GM20000 (cell line): ENCODE results near the gene PTPRE.

Experiments used
- DNase-seq: peaks from one replicate; pipeline ENCODE4 v3.0.0; 2012; ENCODE audit warnings: low spot score
- TF ChIP-seq, protein P1 (sequence below): IDR thresholded peaks from 2 replicates; pipeline ENCODE4 v1.5.1; 2012; ENCODE audit warnings: mild to moderate bottlenecking, control low read depth; ENCODE audit errors: extremely low read depth, missing control alignments

PTPRE gene

DNA sequence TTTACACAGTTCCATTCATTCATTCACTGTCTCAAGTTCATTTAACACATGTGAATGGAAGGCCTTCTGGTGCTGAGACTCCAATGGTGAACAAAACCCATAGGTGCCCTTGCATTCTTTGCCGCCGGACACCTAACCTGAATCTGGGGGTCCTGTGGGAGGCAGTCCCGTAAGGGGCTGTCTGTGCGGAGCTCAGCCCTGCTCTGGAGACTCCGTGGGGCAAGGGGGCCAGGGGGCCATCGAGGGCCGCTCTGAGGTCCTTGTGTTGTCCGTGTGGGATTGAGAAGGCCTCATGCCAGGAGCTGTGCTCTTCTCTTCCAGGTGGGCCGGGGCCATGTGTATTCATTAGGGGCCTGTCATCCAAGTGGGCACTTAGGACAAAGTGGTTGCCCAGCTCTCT, 15.3 kb downstream of the PTPRE start:
- TF ChIP-seq, protein P1, sequence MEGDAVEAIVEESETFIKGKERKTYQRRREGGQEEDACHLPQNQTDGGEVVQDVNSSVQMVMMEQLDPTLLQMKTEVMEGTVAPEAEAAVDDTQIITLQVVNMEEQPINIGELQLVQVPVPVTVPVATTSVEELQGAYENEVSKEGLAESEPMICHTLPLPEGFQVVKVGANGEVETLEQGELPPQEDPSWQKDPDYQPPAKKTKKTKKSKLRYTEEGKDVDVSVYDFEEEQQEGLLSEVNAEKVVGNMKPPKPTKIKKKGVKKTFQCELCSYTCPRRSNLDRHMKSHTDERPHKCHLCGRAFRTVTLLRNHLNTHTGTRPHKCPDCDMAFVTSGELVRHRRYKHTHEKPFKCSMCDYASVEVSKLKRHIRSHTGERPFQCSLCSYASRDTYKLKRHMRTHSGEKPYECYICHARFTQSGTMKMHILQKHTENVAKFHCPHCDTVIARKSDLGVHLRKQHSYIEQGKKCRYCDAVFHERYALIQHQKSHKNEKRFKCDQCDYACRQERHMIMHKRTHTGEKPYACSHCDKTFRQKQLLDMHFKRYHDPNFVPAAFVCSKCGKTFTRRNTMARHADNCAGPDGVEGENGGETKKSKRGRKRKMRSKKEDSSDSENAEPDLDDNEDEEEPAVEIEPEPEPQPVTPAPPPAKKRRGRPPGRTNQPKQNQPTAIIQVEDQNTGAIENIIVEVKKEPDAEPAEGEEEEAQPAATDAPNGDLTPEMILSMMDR = no peak
- no peak for DNase-seq

DNA sequence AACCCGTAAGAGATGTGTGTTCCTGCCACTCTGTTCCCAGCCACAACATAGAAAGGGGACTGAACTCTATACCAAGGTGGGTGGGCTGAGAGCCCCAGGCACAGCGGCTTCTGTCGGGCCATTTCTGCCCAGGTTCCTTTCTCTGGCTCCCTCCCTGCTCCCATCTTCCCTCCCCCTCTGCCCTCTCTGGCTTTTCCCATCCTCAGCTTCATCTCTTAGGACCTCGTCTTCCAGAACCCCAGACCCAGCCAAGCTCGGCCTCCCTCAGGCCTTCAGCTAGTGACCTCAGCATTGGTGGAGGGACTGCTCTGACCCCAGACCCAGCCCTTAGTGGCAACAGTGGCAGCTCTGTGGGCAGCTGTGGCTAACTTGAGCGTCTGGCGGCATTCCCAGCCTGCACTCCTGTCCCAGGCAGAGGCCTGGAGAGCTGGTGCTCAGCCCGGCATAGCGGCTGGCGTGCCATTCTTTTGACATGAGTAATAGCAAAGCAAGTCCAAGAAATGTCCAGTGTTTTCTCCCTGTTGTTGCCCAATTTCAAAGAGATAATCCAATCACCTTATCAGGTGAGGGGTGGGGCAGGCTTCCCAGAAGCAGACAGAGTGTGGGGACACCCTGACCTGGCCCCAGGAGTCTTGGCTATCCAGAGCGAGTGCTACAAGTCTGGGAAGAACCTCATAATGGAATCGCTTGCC, 15.9 kb downstream of the PTPRE start:
- no peak for DNase-seq
- TF ChIP-seq, protein P1 = no peak

DNA sequence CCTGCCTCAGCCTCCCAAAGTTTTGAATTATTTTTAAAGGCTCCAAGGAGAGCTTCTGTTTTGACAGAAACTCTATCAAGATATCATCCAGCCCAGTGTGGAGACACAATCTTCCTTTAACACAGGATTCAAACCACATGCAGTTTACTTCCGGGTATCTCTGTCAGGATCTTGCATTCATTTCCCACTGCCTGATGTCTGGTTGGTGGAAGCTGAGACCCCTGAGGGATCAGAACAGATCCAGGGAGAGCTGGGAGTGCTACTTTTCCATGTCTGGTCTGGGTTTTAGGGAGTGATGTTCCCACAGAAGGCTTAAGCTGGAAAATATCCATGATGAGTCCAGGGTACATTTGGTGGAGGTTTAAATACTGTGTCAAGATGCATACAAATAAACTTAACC, 16.7 kb downstream of the PTPRE start:
- TF ChIP-seq, protein P1 = no peak
- no peak for DNase-seq

DNA sequence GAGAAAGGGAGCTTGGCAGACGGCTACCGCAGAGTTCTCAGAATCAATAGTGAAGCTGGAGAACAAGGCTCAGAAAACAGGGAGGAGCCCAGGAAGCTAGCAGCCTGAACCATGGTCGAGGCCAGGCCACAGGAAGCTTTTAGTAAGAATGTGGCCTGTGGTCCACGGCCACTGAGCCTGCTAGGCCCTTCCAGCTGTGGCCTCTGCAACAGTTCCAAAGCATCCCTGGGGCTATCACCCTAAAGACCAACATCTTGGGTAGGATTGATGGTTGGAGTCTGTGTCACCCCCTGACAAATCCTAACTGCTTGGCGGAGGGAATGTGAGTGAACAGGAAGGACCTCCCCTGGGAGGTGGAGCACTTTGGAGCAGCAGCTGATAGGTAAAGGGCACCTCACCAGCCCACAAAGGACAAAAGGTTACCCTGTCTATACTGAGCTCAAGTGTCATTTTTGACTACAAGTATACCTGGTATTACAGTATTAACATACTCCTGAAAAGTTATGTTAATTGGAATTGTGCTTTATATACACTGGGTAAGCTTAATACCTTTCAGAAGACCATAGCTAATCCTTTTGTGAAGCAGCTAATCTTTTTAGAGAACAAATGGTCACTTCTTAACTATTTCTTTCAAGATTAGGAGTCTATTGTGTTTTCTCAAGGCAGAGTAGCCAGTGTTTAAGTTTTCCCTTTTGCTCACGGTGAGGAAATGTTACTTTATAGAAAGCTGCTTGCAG, 18.7 kb downstream of the PTPRE start:
- no peak for DNase-seq
- TF ChIP-seq, protein P1 = no peak

DNA sequence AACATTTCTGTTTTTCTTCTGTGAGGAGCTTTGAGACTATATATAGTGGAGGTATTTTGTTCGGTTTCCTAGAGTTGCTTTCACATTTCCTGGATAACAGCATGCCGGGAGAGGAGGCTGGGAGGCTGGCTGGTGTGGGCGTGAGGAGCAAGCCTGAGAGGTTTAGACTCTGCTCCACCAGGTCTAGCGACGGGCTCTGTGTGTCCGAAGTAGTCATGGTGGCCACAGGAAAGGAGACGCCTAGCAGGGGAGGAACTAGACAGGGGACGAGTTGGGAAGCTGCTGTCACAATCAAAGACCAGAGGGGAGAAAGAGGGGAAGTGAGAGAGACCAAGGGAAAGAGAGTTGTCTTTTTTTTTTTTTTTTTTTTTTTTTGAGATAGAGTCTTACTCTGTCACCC, 19.6 kb downstream of the PTPRE start:
- DNase-seq = no peak

DNA sequence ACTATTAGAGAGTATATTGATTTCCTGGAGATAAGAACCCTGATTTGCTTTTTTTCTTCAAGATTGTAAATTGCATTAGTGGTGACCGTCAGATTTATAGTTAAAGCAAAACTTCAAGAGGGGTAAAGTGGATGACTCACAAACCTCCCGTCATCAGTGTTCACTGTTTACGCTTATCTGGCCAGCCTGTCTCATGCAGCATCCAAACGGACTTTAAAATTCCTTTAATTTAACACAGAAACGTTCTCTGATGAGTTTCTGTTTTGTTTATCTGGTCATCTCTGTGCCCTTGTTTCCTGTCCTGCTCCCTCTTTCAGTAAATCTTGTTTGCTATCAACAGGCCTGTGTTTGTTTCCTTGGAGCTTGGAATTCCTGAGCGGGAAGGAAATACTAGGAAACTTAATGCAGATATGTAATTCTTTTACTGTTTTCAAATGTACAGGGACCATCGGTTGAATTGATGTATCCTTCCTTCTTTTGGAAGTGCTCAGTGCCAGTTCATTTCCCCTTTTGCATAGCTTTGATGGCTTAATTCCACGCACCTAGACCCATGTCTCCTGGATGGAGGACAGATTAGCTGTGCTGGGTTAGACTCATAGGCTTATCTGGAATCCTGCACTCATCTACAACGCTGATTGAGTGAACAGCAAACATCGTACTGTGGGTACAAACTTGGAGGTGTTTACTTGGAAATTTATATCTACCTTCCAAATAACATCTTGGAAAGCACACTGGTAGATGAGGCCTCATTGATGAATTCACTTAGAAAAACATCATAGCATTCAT, 21.3 kb downstream of the PTPRE start:
- TF ChIP-seq, protein P1 = no peak
- DNase-seq = no peak

More for the DNA sequence above, 19.6 kb downstream of the PTPRE start:
- TF ChIP-seq, protein P1 = no peak
